Osteoblast (primary cell): ENCODE results near the gene RFESD. TPM values are rescaled to one million over a fixed set of nuclear protein-coding genes. Genes with fewer than 3 reads are reported as not detected.
A peak's percentile ranks its signal among the peaks of the same experiment; 100 is the strongest.

ENCODE experiments used
- DNase-seq: peaks from one replicate; pipeline ENCODE4 v3.0.0; 2011; ENCODE audit warnings: low spot score, mixed read lengths; ENCODE audit not compliant: insufficient read length; ENCODE audit errors: missing footprints
- H2AFZ ChIP-seq: 2 replicates; pipeline ENCODE4 v1.6.0; 2011; ENCODE audit warnings: mild to moderate bottlenecking, low read length
- H3K27ac ChIP-seq: 2 replicates; pipeline ENCODE4 v1.5.1; 2011; ENCODE audit warnings: mild to moderate bottlenecking, low read depth, low read length, moderate library complexity
- H3K27me3 ChIP-seq: 2 replicates; pipeline ENCODE4 v1.6.0; 2012; ENCODE audit warnings: mild to moderate bottlenecking, control low read depth, inconsistent platforms, low read length, moderate library complexity; ENCODE audit not compliant: insufficient read depth
- H3K36me3 ChIP-seq: 2 replicates; pipeline ENCODE4 v1.5.1; 2011; ENCODE audit warnings: mild to moderate bottlenecking, low read length, control low read depth, moderate library complexity; ENCODE audit not compliant: insufficient read depth
- H3K4me1 ChIP-seq: 2 replicates; pipeline ENCODE4 v1.5.1; 2011; ENCODE audit warnings: mild to moderate bottlenecking, low read length, control low read depth, moderate library complexity; ENCODE audit not compliant: insufficient read depth
- H3K4me2 ChIP-seq: 2 replicates; pipeline ENCODE4 v1.6.0; 2011; ENCODE audit warnings: mild to moderate bottlenecking, low read length; ENCODE audit not compliant: insufficient read depth
- H3K4me3 ChIP-seq: fragments of 200-600 bp; sonication (generic); 3 replicates; pipeline ENCODE4 v1.5.1; 2012; ENCODE audit warnings: mild to moderate bottlenecking, low read length, inconsistent platforms; ENCODE audit not compliant: insufficient read depth
- H3K79me2 ChIP-seq: 2 replicates; pipeline ENCODE4 v1.6.0; 2012; ENCODE audit warnings: mild to moderate bottlenecking, low read length, control low read depth, inconsistent platforms; ENCODE audit not compliant: insufficient read depth
- H3K9me3 ChIP-seq: 2 replicates; pipeline ENCODE4 v1.5.1; 2011; ENCODE audit warnings: low read depth, low read length, control low read depth
- H4K20me1 ChIP-seq: 2 replicates; pipeline ENCODE4 v1.6.0; 2012; ENCODE audit warnings: mild to moderate bottlenecking, low read length, control low read depth; ENCODE audit not compliant: insufficient read depth
- CTCF ChIP-seq: IDR thresholded peaks from 2 replicates; pipeline ENCODE4 v1.5.1; 2011; ENCODE audit warnings: mild to moderate bottlenecking, low read depth, low read length, moderate library complexity; ENCODE audit errors: extremely low read depth
- total RNA-seq: library from RNA; depleted of rRNA; stranded (reverse); fragments of >200 nt; gene quantifications from 2 replicates; pipeline ENCODE4 v1.2.3, GENCODE V29; 2012

Gene RFESD
- total RNA-seq, 1 donor: 4.3 TPM

DNA sequence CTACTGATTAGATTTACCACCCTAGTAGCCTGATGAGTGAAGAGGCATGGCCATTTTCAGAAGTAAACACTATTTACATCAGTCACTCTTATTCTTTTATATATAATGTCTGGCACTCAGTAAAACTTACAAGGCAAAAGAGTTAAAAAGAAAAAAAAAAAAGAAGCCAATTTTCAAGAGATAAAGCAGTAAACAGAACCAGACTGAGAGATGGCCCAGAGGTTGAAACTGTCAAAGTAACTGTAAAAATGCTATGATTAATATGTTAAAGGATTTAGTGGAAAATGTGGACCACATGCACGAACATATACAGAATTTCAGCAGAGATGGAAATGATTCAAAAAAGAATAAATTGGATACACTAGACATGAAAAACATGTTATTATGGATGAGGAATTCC lies 33.1 kb upstream of the RFESD start:
- no peaks in the 10 kb centered on the region for H3K36me3 ChIP-seq
- no peak for TF ChIP-seq CTCF
- H3K27me3 ChIP-seq: no peaks in the 10 kb centered on the region
- peaks cover 11% of the 10 kb centered on the region for H3K4me1 ChIP-seq
- H4K20me1 ChIP-seq: no peaks in the 10 kb centered on the region
- no peak for DNase-seq
- H3K4me2 ChIP-seq: no peak overlapping the region
- no peak overlapping the region for H2AFZ ChIP-seq
- no peaks in the 10 kb centered on the region for H3K9me3 ChIP-seq
- H3K79me2 ChIP-seq: no peaks in the 10 kb centered on the region
- no peak overlapping the region for H3K27ac ChIP-seq
- H3K4me3 ChIP-seq: no peak overlapping the region

DNA sequence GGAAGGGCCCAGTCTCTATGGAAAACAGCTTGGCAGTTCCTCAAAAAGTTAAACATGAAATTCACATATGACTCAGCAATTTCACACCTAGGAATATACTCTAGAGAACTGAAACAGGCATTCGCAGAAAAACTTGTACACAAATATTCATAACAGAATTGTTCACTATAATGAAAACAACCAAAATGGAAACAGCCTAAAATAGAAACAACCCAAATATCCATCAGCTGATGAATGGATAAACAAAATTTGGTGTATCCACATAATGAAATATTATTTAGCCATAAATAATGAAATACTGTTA lies 31.5 kb upstream of the RFESD start:
- Histone ChIP-seq H3K27me3 (no peaks in the 10 kb centered on the region), H3K36me3 (no peaks in the 10 kb centered on the region), H3K9me3 (no peaks in the 10 kb centered on the region), H3K4me2 (no peak overlapping the region), H3K4me1 (peaks cover 19% of the 10 kb centered on the region), H3K4me3 (no peak overlapping the region), H3K27ac (no peak overlapping the region), H2AFZ (no peak overlapping the region), H3K79me2 (no peaks in the 10 kb centered on the region), H4K20me1 (no peaks in the 10 kb centered on the region)
- no peak for TF ChIP-seq CTCF
- no peak for DNase-seq

DNA sequence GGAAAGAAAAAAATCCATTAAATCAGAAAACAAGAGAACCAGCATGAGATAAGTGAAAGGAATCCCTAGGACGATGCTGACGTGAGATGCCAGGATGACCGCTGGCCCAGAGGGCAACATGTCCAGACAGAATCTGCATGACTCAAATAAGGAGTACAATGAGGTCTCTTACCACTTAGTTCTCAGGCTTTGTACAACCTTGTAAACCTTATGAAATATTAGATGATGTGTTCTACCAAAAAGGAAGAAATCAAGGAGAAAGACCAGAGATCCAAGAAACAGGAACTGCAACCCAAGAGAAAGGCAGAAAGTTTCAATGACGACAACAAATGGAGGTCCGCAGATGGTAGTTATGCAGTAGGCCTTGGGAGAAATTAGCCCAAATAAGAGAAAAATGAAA lies 29.5 kb upstream of the RFESD start:
- Histone ChIP-seq H2AFZ (peak overlapping the region; percentile 34), H3K4me2 (peak overlapping the region; percentile 30), H3K9me3 (no peaks in the 10 kb centered on the region), H3K79me2 (no peaks in the 10 kb centered on the region), H4K20me1 (no peaks in the 10 kb centered on the region), H3K27me3 (no peaks in the 10 kb centered on the region), H3K4me3 (no peak overlapping the region), H3K4me1 (peaks cover 26% of the 10 kb centered on the region), H3K36me3 (no peaks in the 10 kb centered on the region), H3K27ac (peak overlapping the region; percentile 88)
- peak; percentile 84 for DNase-seq
- no peak for TF ChIP-seq CTCF

DNA sequence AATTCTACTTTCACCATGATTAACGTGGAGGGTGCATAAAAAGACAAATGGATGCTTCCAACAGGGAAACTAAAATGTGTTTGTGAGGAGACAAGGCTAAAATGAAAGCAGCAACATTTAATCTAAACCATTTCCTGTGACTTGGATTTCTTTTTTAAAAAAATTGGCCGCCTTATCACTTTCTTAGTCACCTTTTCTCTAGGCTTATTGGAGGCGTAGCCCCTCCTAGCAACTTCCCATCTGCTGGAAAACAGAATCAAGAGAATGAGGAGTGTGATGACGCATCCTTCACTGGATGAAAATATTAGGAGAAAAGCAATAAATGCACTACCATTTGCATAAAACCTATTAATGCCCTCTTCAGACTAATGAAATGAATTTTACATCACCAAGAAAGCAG lies 27.5 kb upstream of the RFESD start:
- Histone ChIP-seq H3K4me1 (peaks cover 26% of the 10 kb centered on the region), H3K36me3 (no peaks in the 10 kb centered on the region), H3K9me3 (no peaks in the 10 kb centered on the region), H2AFZ (no peak overlapping the region), H3K4me2 (peak overlapping the region; percentile 94), H4K20me1 (no peaks in the 10 kb centered on the region), H3K27ac (peak overlapping the region; percentile 30), H3K27me3 (no peaks in the 10 kb centered on the region), H3K79me2 (no peaks in the 10 kb centered on the region), H3K4me3 (no peak overlapping the region)
- peak; percentile 42 for DNase-seq
- no peak for TF ChIP-seq CTCF
